ENCODE measurements around the gene ATP4A.

DNA sequence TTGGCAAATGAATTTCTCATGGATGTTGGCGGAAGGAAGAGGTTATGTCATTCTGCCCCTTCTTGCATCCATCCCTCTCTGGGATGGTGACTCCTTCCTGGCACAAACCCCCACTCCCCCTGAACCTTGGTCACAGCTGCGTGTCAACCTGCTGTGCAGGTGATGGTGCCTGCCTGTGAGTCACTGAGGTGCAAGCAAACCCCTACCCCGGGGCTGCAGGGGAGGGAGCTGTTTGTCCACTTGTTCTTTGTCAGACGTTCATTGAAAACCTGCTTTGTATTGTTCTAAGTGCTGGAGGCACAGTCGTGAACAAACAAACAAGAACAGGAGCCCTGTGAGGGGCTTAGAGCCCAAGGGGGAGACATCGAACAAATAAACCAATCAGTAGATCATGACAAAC, 32.2 kb downstream of the ATP4A start:
- TF ChIP-seq, protein P1, sequence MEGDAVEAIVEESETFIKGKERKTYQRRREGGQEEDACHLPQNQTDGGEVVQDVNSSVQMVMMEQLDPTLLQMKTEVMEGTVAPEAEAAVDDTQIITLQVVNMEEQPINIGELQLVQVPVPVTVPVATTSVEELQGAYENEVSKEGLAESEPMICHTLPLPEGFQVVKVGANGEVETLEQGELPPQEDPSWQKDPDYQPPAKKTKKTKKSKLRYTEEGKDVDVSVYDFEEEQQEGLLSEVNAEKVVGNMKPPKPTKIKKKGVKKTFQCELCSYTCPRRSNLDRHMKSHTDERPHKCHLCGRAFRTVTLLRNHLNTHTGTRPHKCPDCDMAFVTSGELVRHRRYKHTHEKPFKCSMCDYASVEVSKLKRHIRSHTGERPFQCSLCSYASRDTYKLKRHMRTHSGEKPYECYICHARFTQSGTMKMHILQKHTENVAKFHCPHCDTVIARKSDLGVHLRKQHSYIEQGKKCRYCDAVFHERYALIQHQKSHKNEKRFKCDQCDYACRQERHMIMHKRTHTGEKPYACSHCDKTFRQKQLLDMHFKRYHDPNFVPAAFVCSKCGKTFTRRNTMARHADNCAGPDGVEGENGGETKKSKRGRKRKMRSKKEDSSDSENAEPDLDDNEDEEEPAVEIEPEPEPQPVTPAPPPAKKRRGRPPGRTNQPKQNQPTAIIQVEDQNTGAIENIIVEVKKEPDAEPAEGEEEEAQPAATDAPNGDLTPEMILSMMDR (conservative IDR thresholded peaks at IDR 0.05): no peak
- TF ChIP-seq ZFX (IDR thresholded peaks at IDR 0.05): no peak

Measured in C4-2B (cell line).